HG03354 (cell line): Measurements from ENCODE around the gene DIP2C.
"Not testable (repeated sequence)": the region's sequence is repeated elsewhere in the genome, so short reads cannot be mapped to it uniquely, and the experiment has no call there.

Experiments
- ATAC-seq: cut with Tn5 transposase; IDR thresholded peaks from one replicate; pipeline ENCODE4 v1.9.1; 2021; ENCODE audit warnings: mild to moderate bottlenecking; ENCODE audit not compliant: unreplicated experiment, poor library complexity, severe bottlenecking

Gene DIP2C

DNA sequence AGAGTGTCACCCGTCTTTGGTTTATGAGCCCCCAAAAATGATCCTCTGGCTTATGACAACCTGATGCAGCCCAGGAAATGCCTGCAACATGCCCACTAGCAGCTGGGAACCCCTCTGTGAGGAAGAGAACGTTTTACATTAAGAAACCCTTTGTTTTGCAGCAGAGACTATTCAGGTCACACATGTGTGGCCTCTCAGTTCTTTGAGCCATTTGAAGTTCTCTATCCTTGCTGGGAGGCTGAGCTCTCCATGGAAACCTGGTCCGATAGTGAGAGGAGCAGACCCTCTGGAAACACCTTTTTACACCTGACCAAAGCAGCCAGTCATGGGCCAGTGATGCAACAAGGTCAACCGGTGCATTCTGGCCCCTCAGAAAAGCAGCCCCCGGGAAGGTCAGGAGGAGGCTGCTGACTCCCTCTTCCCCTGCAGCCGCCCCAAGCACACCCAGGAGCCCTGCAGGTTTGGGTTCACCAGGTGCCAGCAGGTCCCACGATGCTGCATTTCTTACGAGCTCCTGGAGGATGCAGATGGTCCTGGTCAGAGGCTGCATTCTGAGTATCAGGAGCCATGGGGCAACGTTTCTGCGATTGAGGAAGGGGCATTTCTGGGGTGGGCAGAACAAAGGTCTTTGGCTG, 419.9 kb downstream of the DIP2C start:
- ATAC-seq: no peak

DNA sequence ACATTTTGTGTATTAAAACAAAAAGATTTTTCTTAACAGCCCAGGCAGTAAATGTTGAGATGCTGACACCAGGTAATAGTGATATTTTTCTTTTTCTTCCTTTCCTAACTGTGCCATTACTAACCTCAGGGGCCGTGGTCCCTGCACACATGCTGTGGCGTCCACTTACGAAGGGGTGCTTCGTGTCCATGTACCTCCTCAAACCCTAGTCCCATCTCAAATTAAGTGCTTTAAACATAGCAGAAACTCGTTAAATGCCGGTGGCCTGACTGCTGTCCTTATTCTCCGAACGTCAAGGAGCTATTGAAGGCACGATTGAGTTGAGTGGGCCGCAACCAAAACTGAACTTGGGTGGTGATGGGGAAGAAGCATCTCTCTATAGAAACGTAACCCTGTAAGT, 421.8 kb downstream of the DIP2C start:
- ATAC-seq: no peak

- ATAC-seq: no peak
Observed at GRCh38 chr10:266974-267425, 422.5 kb downstream of the DIP2C start.

DNA sequence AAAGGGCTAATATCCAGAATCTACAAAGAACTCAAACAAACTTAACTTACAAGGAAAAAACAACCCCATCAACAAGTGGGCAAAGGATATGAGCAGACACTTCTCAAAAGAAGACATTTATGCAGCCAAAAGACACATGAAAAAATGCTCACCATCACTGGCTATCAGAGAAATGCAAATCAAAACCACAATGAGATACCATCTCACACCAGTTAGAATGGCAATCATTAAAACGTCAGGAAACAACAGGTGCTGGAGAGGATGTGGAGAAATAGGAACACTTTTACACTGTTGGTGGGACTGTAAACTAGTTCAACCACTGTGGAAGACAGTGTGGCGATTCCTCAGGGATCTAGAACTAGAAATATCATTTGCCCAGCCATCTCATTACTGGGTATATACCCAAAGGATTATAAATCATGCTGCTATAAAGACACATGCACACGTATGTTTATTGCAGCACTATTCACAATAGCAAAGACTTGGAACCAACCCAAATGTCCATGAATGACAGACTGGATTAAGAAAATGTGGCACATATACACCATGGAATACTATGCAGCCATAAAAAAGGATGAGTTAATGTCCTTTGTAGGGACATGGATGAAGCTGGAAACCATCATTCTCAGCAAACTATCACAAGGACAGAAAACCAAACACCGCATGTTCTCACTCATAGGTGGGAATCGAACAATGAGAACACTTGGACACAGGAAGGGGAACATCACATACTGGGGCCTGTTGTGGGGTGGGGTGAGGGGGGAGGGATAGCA, 423.5 kb downstream of the DIP2C start:
- ATAC-seq: not testable (repeated sequence)

GRCh38 chr10:265074-265440, 424.4 kb downstream of the DIP2C start:
- ATAC-seq: not testable (repeated sequence)

- ATAC-seq: not testable (repeated sequence)
Observed at GRCh38 chr10:264160-265073, 425.1 kb downstream of the DIP2C start.

DNA sequence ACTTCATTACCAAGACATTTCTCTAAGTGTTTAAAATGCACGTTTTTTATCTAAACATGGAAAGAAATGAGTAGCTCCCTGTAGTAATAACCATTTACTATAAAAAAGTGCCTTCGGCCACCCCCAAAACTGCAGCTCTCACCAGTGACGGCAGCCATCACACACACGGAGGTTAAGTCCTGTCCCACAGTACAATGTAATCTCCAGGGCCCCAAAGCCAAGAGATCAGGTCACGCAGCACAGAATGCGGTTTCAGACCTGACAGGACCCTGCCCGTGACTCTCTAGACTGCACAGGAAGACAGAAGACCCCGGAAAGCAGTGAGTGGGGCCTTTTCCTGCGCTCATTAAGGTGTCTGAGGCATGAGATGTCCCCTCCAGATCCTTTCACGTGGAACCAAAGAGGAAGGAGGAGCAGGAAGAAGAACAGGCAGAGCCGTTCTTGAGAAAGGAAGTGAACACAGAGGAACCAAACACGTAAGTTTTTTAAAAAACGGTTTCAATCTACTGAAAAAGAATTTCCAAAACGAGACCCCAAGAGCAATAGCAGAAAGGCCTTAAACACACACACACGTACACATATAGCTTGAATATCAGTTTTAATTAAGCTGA, 428.5 kb downstream of the DIP2C start:
- ATAC-seq: no peak

GRCh38 chr10:251982-252582, 437.4 kb downstream of the DIP2C start:
- no peak for ATAC-seq

DNA sequence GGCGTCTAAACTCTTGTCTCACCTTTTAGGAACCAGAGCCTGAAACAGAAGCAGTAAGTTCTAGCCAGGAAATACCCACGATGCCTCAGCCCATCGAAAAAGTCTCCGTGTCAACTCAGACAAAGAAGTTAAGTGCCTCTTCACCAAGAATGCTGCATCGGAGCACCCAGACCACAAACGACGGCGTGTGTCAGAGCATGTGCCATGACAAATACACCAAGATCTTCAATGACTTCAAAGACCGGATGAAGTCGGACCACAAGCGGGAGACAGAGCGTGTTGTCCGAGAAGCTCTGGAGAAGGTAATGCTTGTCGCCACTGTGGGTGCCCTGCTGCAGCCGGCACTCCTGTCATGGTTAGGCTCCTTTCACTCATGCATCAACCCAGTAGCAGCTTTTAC, 441.2 kb downstream of the DIP2C start:
- no peak for ATAC-seq

- ATAC-seq: no peak
Observed at GRCh38 chr10:247480-247879, 442.0 kb downstream of the DIP2C start.

GRCh38 chr10:246431-246830, 443.0 kb downstream of the DIP2C start:
- no peak for ATAC-seq

DNA sequence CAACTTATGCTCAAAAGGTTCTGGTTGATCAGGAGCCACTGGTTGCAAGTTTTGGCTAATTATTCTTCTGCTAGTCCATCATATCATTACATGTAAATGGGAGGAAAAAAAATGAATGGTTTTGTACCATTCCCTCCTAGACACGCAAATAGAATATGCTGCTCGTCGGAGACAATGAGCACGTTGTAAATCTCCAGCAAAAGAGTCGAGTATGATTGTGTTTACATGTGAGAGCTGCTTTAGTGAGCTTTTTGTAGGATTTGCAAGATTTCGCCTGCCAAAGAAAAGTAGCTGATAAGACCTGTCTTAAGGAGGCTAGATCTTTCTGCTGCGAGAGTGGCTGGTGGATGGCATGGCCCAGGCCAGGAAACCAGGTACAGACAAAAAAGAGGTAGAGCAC, 445.2 kb downstream of the DIP2C start:
- no peak for ATAC-seq

DNA sequence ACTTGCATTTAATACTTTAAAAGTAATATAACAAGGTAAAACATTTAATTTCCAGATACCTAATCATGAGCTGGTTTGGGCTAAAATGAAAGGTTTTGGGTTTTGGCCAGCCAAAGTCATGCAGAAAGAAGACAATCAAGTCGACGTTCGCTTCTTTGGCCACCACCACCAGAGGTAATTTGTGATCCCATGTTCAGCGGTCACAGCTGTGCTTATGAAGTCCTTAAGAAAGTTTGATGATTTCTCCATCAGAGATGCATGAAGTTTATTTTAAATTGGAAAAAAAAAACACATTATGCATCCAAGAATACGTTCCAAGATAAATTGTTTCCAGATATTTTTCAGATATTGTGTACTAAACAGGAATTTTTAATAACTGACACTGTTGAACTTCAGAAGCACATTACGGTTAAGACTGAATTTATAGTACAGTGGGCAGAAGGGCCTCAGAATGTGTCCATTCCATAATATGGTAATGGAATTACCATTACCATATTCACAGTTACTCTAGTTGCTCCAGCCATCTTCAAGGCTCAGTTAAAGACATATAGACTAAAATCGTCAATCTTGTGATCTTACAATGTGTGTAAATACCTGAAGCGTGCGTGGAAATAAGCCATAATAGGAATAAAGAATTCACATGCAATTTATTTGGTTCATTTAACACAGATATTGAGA, 447.4 kb downstream of the DIP2C start:
- no peak for ATAC-seq

DNA sequence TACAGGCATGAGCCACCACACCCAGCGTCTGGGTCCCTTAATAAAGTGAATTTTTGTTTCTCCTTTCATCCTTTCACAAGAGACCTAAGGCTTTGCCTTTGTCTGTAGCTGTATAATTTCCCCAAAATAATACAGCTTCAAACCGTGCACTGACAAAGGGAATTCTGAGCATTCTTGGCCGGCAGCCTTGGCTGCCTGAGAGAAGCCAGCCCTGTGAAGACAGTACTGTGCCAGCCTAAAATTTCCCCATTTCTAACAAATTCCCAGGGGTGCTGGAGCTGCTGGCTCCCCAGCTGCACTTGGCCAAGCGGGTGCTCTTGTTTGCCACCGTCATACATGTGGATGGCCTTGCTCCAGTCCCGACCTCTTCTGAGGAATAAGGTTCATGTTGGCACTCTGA, 448.0 kb downstream of the DIP2C start:
- ATAC-seq: no peak

GRCh38 chr10:239109-239508, 450.4 kb downstream of the DIP2C start:
- no peak for ATAC-seq

- ATAC-seq: no peak
Observed at GRCh38 chr10:235915-236314, 453.6 kb downstream of the DIP2C start.

GRCh38 chr10:234708-235406, 454.6 kb downstream of the DIP2C start:
- no peak for ATAC-seq

DNA sequence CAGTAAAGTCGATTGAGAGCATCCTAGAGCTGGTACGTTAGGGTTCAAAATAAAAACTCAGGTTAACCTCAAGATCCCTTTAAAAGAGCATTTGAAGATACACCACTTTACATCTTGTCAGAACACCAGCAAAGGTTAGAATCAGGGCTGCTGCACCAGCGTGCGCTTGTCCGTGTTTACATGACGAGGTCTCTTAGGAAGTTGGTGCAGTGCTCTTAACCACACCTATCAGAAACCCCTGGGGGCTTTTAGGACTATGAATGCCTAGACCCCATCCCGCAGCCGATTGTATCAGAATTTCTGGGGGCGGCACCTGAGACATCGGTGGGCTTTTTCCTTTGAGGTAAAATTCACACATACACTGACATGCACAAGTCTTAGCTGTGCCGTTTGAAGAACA, 456.6 kb downstream of the DIP2C start:
- ATAC-seq: no peak

DNA sequence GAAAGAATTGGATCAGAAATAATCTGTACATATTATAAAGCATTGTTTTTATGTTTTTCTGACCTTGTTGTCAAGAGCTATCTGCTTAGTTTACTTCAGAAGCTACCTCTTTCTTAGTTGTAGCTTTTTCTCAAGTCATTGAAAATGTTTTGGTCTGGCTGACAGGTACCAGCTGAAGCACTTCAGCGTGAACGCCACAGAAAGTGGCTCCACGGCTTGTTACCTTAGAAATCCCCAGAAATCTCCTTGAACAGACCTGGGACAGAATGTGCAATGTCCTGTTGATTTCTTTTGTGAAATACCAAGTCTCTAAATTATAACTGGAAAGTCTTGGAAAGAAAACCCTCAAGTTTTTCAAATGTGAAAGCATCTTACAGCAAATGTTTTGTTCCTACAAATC, 457.4 kb downstream of the DIP2C start:
- ATAC-seq: no peak
